Bronchial epithelial cell (primary cell): ENCODE data around the gene CLDN18. TPM values are rescaled to one million over a fixed set of nuclear protein-coding genes. Genes with fewer than 3 reads are reported as not detected.

Experiments
- DNase-seq: peaks from one replicate; pipeline ENCODE4 v3.0.0-alpha.2; 2010; ENCODE audit warnings: low read depth
- FAIRE-seq: peaks from 2 replicates; lab custom pipeline; 2011; peaks lifted over from hg19 to GRCh38; lab: Jason Lieb, UNC
- H3K27me3 ChIP-seq: 2 replicates; pipeline ENCODE4 v1.5.1; 2011; ENCODE audit warnings: low read length; ENCODE audit not compliant: control insufficient read depth, insufficient read depth
- H3K36me3 ChIP-seq: 2 replicates; pipeline ENCODE4 v1.5.1; 2011; ENCODE audit warnings: low read length; ENCODE audit not compliant: control insufficient read depth, insufficient read depth
- H3K4me3 ChIP-seq: 2 replicates; pipeline ENCODE4 v1.5.1; 2011; ENCODE audit warnings: mild to moderate bottlenecking, low read depth, low read length, control low read depth
- CTCF ChIP-seq: IDR thresholded peaks from 2 replicates; pipeline ENCODE4 v1.5.1; 2011; ENCODE audit warnings: mild to moderate bottlenecking, moderate library complexity, low read length, control low read depth, inconsistent platforms; ENCODE audit not compliant: insufficient read depth, severe bottlenecking
- total RNA-seq: library from RNA; depleted of rRNA; stranded (reverse); fragments of >200 nt; gene quantifications from 2 replicates; pipeline ENCODE4 v1.2.1, GENCODE V29; 2014

CLDN18 gene
- total RNA-seq, 1 donor from 2014 or later: not detected

DNA sequence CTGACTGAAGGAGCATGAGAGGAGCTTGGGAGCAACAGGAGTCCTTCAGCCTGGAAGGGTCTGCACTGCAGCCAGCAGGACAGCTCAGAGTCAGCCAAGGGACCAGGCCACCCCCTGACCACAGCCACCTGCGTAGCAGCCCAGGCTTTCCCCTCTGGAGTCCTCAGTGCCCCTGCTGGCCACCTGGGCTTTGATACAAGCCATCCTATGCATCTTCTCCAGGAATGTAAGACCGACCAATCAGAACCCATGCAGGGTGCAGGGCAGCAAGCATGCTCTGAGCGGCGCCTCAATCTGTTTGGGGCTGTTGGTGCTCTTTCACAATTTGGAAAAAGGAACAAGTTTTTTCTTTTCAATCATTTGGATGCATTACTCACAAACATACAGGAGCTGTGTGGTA, 53.5 kb downstream of the CLDN18 start:
- FAIRE-seq (no peak), DNase-seq (no peak)
- Histone ChIP-seq H3K27me3 (no peaks in the 10 kb centered on the region), H3K4me3 (no peak overlapping the region), H3K36me3 (peaks cover 2% of the 10 kb centered on the region)
- TF ChIP-seq CTCF: no peak

GRCh38 chr3:138065949-138066348, 56.0 kb downstream of the CLDN18 start:
- H3K27me3 ChIP-seq: no peaks in the 10 kb centered on the region
- DNase-seq: no peak
- H3K36me3 ChIP-seq: peaks cover 2% of the 10 kb centered on the region
- no peak for TF ChIP-seq CTCF
- H3K4me3 ChIP-seq: no peak overlapping the region
- FAIRE-seq: no peak

DNA sequence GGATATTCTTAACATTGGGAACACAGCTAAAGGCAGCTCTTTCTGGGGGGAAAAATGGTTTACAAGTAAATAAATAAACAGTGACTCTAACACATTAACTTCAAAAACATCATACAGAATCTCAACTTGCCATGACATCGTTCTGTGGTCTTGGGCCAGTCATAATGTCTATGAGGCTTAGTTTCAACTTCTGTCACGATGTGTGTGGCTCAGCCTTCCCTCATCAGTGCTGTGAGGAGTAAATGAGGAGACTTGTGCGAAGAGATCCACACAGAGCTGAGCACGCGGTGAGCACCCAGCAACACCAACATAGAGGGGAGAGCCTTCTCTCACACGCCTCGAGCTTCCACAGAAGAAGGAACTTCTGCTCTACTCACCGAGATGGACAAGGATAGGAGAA, 56.4 kb downstream of the CLDN18 start:
- FAIRE-seq (no peak), DNase-seq (no peak)
- TF ChIP-seq CTCF: no peak
- H3K4me3 ChIP-seq: no peak overlapping the region
- no peaks in the 10 kb centered on the region for H3K27me3 ChIP-seq
- peaks cover 2% of the 10 kb centered on the region for H3K36me3 ChIP-seq

DNA sequence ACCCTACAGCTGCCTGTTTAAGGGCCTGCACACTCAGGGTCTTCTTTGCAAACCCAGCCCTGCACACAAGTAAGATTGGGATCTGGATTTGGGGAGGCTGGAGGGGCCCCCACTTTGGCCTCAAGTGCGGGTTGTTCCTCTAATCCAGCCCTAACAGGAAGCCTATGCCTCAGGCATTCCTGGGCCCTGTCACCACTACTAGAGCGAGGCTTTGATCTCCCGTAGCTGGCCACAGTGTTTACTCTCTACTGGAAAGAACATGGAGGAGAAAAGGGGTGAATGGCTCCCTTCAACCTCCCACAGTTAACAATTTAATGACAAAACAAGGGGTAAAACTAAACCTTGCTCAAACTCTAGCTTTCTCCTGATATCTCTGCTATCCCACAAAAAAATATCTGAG, 57.0 kb downstream of the CLDN18 start:
- no peak for DNase-seq
- no peak for FAIRE-seq
- TF ChIP-seq CTCF: no peak
- Histone ChIP-seq H3K27me3 (no peaks in the 10 kb centered on the region), H3K36me3 (peaks cover 2% of the 10 kb centered on the region), H3K4me3 (no peak overlapping the region)

- no peak for FAIRE-seq
- Histone ChIP-seq H3K4me3 (no peak overlapping the region), H3K27me3 (no peaks in the 10 kb centered on the region), H3K36me3 (peaks cover 2% of the 10 kb centered on the region)
- DNase-seq: no peak
- TF ChIP-seq CTCF: no peak
Observed at GRCh38 chr3:138068046-138068445, 58.1 kb downstream of the CLDN18 start.

DNA sequence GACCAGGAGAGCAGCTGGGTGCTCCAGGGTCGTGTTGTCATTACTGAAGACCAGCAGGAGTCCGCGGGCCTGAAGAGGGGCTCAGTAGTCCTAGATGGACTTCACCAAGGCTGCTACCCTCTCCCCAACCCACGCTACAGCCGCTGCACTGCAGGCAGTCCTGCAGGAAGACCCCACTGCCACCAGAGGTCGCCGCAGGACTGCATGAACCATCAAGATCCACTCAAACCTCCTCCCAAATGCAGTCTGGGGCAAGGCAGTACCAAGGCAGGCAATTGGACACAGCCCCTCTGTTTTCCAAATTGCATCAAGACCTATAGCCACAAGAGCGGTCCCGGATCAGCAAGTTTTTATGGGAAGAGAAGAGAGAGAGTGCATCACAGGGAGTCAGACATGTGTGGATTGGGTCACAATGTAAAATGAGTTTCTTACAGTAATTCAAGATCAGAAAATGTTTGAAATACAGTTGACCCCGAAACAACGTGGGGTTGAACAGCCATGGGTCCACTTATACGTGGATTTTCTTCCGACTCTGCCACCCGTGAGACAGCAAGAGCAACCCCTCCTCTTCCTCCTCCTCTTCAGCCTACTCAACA, 58.7 kb downstream of the CLDN18 start:
- TF ChIP-seq CTCF: peak; percentile 100
- no peaks in the 10 kb centered on the region for H3K27me3 ChIP-seq
- H3K4me3 ChIP-seq: no peak overlapping the region
- DNase-seq (peak; percentile 62), FAIRE-seq (peak; percentile 40)
- H3K36me3 ChIP-seq: peaks cover 2% of the 10 kb centered on the region
